Skeletal muscle cell (primary cell): Measurements from ENCODE around the gene CNOT4.
"Not testable (repeated sequence)": the region's sequence is repeated elsewhere in the genome, so short reads cannot be mapped to it uniquely, and the experiment has no call there.

ENCODE experiments used
- DNase-seq: peaks from one replicate; pipeline ENCODE4 v3.0.0-alpha.2; 2010; ENCODE audit warnings: low read depth
- H3K4me3 ChIP-seq: 2 replicates; pipeline ENCODE4 v1.5.1; 2011; ENCODE audit warnings: low read depth, mild to moderate bottlenecking, control low read depth, low read length, moderate library complexity

CNOT4 gene

DNA sequence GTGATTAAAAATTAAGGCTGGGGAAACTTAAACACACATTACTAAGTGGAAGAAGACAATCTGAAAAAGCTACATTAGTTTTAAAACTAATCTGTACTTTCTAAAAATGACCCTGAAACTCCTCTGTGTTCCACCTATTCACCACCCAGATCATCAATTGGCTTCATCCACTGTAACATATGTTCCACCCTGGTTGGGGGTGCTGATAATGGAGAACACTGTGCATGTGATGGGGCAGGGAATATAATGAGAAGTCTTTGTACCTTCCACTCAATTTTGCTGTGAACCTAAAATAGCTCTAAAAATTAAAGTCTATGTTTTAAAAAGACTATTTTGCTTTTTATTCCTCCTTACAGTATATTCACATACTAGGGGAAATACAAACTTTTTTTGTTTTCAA, 132.7 kb downstream of the CNOT4 start:
- DNase-seq: no peak
- H3K4me3 ChIP-seq: no peak overlapping the region

- H3K4me3 ChIP-seq: no peak overlapping the region
- no peak for DNase-seq
Observed at GRCh38 chr7:135375908-135376699, 133.8 kb downstream of the CNOT4 start.

DNA sequence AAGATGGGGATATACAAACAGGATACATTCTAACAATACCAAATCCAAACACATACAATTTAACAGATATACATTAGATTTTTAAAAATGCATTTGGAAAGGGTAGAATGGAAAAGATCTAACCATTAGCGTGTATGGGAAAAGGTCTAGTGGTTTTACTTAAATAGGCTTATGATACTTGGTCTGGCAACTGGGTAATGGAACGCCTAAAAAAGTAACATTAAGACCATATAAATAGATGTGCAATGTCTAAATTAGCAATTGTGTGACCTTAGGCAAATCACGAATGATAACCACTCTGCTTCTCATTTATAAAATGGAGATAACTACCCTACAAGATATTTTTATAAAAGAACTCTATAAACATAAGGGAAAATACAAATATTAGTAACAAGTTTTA, 135.2 kb downstream of the CNOT4 start:
- no peak for DNase-seq
- no peak overlapping the region for H3K4me3 ChIP-seq

DNA sequence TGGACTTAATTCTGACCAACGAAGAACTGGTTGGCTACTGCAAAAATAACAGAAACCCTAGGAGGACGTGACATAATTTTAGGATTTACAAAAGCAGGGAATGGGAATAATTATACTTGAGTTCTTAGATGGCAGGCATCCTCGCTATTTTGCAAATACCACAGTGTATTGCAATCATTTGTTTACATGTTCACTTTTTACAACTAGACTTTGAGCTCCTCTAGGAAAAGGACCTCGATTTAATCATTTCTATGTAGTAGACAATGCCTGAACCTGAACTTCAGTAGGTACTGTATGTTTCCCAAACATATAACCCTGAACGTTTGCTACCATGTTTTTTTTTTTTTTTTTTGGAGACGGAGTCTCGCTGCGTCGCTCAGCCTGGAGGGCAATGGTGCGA, 137.7 kb downstream of the CNOT4 start:
- no peak for DNase-seq
- no peak overlapping the region for H3K4me3 ChIP-seq

GRCh38 chr7:135370656-135371055, 139.2 kb downstream of the CNOT4 start:
- H3K4me3 ChIP-seq: no peak overlapping the region
- DNase-seq: no peak

DNA sequence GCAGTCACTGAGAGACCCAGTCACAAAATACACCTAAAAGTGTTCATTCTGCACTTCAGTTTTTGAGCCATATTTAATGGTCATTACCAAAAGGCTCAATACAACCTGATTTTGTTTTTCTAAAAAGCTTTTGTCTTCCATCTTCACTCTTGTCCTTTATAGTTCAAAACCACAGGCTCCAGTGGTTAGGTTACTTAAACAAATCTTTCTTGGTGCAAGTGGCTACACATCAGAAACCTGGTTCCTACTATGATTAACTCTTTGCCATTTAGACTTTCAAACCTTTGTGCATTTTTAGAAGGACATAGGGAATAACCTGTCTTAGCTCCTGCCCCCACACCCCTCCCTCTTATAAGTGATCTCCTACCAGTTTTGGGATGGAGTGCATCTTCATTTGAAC, 140.5 kb downstream of the CNOT4 start:
- no peak for DNase-seq

GRCh38 chr7:135368416-135369186, 141.3 kb downstream of the CNOT4 start:
- no peak overlapping the region for H3K4me3 ChIP-seq
- no peak for DNase-seq

More for the DNA sequence above, 140.5 kb downstream of the CNOT4 start:
- no peak overlapping the region for H3K4me3 ChIP-seq

- no peak for DNase-seq
- H3K4me3 ChIP-seq: no peak overlapping the region
Observed at GRCh38 chr7:135366843-135367508, 142.9 kb downstream of the CNOT4 start.

DNA sequence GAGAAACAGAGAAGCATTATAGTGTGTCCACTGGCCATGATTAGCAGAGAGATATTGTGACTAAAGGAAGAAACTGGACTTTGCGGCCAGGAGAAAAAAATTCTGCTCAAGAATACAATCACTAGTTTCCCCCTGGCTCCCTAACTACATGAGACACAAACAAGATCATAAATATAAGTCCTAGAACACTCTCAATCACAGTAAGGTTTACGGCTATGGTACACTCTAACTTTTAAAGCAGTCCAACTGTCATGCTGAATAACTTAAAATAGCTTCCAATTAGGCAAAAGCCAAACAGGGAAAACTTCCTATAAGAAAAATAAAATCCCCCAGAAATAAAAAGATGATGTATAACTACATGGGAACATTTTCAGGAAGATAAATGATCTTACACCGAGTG, 144.2 kb downstream of the CNOT4 start:
- no peak overlapping the region for H3K4me3 ChIP-seq
- DNase-seq: no peak

GRCh38 chr7:135364206-135364605, 145.7 kb downstream of the CNOT4 start:
- no peak for DNase-seq
- H3K4me3 ChIP-seq: no peak overlapping the region

GRCh38 chr7:135362871-135363270, 147.0 kb downstream of the CNOT4 start:
- DNase-seq: no peak

DNA sequence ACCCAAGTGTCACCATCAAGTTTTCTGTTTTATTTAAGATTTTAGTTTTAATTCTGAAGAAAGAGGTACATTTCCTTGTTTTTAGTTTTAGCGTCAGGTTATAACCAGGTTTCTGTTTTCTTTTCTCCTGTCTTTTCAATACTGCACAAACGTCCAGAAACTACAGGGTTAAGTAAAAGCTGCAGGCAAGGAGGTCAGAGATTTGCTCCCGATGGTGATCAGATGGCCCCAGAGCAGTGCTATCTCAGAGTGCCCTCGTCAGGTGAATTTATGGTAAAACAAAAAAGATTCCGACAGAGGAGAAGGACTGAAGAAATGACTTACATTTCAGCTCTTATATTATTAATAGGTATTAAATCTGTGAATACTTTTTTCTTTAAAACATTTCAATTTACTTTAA, 148.1 kb downstream of the CNOT4 start:
- H3K4me3 ChIP-seq: no peak overlapping the region

More at GRCh38 chr7:135362871-135363270, 147.0 kb downstream of the CNOT4 start:
- H3K4me3 ChIP-seq: no peak overlapping the region

GRCh38 chr7:135359615-135360014, 150.3 kb downstream of the CNOT4 start:
- no peak for DNase-seq
- no peak overlapping the region for H3K4me3 ChIP-seq

More for the DNA sequence above, 148.1 kb downstream of the CNOT4 start:
- DNase-seq: no peak

DNA sequence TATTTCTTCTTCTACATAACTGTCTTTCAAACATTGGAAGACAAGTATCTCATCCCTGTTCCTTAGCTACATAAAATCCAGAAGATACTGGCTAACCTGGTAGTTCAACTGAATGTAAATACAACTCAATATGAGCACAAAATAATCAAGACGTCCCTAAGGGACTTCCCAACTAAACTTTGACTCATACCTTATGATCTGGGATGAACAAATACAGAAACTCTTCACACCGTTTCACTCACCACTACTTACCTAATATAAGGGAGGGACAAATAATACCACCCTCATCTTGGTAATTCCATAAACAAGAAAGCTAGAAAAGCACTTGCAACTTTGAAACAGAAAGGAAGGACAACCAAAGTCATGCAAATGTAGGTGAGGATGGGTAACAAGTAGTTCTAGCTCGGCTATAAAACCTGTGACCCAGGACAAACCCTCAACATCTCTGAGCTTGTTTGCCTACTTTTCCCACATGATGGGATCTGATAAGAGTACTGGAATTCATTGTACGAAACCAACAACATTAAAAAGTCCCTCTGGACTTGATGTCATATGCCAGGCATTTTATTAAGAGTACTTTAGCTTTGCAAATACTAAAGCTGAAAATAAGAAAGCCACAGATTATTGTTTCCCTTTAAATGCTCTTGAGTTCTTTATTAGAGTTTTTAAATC, 154.4 kb downstream of the CNOT4 start:
- no peak overlapping the region for H3K4me3 ChIP-seq
- no peak for DNase-seq

- H3K4me3 ChIP-seq: no peak overlapping the region
- DNase-seq: no peak
Observed at GRCh38 chr7:135353832-135354231, 156.1 kb downstream of the CNOT4 start.

DNA sequence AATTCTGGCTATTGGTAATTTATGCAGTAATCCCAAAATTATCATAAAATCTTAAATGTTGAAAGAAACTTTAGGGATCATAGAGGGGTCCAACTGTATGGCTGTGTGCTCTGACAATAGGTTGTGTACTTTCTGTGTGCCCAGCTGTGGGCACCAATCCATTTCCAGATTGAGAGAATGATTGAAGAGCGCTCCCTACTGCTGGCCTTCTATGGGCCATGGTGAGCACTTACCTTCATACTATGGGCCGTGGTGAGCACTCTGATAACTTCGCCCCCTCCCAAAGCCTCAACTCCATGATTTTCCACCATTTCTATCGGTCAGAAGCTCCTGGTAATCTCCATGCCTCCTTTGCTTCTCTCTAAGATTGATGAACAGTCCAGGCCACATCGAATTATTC, 157.6 kb downstream of the CNOT4 start:
- DNase-seq: no peak
- no peak overlapping the region for H3K4me3 ChIP-seq

DNA sequence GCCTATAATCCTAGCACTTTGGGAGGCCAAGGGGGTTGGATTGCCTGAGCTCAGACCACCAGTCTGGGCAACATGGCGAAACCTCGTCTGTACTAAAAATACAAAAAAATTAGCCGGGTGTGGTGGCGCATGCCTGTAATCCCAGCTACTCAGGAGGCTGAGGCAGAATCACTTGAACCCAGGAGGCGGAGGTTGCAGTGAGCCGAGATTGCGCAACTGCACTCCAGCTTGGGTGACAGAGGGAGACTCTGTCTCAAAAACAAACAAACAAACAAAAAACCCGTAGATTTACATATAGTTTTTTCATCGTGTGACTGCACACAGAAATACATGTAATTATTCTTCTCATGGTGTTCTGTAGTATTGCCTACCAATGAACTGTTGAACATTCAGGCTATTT, 158.8 kb downstream of the CNOT4 start:
- H3K4me3 ChIP-seq, DNase-seq: not testable (repeated sequence)

DNA sequence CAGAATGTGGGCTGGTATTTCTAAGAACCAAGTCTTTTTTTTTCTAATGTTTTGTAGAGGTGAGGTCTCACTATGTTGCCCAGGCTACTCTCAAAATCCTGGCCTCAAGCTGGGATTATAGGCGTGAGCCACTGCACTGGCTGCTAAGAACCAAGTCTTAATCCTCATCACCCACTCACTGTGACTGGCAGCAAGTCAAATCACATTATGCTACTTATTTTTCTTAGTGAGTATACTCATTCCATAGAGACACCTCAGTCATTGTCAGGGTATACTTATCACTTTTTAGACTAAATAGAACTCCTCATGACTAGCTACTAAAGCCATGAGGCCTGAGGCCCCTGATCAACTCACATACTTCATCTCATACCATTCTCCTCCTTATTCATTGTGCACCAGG, 160.2 kb downstream of the CNOT4 start:
- H3K4me3 ChIP-seq: no peak overlapping the region
- DNase-seq: no peak

DNA sequence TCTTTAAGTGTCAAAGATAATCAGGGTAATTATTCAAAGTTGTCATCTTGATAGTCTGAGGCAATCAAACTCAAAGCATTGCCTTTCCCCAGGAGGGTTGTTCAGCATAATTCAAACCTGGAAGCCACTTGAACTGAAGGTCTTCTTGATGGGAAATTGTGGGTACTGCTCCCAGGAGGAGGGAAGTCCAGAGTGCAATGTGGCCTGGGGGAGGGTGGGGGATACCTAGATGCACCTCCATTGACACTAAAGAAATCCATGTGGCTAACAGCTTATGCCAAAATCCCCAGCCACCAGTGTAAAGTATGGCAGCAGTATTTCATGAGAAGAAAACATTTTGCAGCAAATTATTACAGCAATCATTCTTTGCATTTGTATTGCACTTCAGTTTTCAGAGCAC, 161.4 kb downstream of the CNOT4 start:
- H3K4me3 ChIP-seq: no peak overlapping the region
- no peak for DNase-seq

DNA sequence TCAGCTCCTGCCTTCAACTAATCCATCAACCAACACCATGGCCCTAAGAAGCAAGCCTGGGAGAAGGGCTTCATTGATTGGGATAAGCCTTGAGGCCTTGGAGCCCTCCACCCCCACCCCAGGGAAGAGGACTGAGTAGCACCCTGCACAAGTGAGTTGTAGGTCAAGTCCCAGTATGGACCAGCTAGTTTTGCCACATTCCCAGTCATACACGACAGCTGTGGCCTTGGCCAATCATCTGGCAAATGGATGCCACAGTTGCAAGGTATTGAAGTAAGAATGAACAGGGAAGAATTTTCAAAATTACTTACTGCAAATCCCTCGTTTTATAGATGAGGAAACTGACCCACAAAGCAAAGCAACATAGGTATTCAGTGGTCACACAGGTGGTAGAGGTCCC, 166.5 kb downstream of the CNOT4 start:
- no peak for DNase-seq
- H3K4me3 ChIP-seq: no peak overlapping the region
